Jurkat, Clone E6-1 (cell line): ENCODE results near the gene ZSCAN12.

Experiments
- DNase-seq: peaks from one replicate; pipeline ENCODE4 v3.0.0-alpha.2; 2011; ENCODE audit warnings: low read depth, low spot score
- H3K4me3 ChIP-seq: 2 replicates; pipeline ENCODE4 v1.5.1; 2011; ENCODE audit warnings: mild to moderate bottlenecking, low read length, control low read depth, moderate library complexity

Gene ZSCAN12

DNA sequence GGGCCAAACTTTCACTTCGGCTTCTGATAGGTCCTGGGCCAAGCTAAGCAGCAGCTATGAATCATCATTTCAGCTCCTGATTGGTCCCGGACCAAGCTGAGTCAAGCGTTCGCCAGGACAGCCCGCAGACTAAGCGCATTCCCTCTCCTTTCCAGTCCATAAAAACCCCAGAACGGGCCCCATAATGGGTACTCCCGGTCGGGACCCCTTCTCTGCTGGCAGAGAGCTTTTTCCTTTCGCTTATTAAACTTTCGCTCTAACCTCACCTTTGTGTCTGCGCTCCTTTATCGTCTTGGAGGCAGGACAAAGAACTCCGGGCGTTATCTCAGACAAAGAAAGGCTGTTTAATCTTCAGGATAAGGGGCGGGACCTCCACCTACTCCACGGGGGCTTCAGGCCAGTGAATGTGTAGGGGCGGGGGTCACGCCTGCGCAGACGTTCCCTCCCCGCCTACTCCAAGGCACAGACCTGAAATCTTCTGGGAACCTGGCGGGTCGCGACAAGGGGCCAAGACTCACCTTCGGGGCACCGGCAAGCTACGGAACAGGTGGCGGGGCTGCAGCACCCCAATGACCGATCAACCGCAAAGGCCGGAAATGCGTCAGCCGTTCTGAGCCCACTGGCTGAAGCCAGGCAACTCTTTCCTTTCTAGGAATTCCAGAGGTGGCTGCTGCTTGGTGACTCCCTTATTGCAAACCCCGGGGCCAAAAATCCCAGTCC, 63.8 kb downstream of the ZSCAN12 start, which contains the start of gene ZSCAN31:
TSS of gene ZSCAN31 (minus strand) at position 585 of the 720 bp plus-strand sequence. CDS start 6,465 bp downstream, outside the sequence.
- DNase-seq = peak; percentile 91

DNA sequence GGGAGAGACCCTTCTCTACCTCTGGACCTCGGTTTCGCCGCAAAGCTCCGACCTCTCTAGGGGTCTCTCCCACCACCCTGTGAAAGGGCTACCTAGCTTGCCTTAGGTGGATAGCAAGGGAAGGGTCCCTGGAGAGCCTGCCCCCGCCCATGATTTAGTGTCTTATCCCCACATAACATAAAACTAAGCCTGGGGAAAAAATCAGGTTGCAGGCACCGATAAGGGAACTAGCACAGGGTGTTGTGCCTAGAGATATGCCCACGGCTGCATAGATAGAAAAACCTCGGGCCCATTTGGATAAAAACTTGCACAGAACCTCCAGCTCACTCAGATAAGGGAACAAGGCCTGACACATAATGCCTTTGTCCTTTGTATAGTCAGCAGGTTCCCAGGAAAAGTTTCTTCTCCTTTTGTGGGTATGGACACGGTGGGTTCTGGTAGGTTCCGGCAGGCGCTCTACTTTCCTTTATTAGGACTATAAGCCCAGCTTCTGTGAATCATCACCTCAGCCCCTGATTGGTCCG, 64.4 kb downstream of the ZSCAN12 start:
- H3K4me3 ChIP-seq = peak overlapping the region; percentile 81
- DNase-seq = no peak

More for the DNA sequence above, 63.8 kb downstream of the ZSCAN12 start, which contains the start of gene ZSCAN31:
- H3K4me3 ChIP-seq = peak within 1 kb of the TSS; percentile 81

DNA sequence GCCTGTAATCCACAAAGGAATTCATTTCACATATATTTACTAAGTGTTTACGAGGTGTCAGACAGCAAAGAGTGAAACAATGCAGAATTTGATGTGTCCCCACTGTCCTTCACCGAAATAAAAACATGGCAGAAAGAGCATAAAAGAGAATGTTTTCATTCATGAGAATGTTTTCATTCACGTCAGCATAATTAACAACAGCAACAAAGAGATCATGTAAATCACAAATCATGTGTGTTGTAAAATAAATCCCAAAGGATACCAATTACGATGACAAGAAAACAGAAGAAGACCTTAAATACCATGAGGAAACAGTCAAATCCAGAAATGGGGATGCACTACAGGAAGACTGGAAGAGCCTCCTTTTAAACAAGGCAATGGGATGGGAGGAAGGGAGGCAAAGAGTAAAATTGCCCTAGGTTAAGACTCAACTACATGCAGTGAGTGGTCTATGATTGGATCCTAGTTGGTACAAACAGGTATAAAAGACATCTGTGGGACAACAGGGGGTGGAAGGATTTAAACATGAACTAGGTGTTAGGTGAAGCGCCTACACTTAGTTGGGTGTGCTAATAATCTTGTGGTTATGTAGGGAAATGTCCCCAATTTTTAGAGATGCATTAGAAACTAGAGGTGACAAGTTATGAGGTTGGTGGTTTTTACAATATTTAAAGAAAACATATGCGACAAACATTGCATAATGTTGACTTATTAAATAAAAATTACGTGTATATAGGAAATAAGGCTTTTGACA, 65.1 kb downstream of the ZSCAN12 start:
- H3K4me3 ChIP-seq = no peak overlapping the region
- DNase-seq = no peak

- DNase-seq = no peak
- no peak overlapping the region for H3K4me3 ChIP-seq
Measured at GRCh38 chr6:28333599-28334018, 65.9 kb downstream of the ZSCAN12 start.

DNA sequence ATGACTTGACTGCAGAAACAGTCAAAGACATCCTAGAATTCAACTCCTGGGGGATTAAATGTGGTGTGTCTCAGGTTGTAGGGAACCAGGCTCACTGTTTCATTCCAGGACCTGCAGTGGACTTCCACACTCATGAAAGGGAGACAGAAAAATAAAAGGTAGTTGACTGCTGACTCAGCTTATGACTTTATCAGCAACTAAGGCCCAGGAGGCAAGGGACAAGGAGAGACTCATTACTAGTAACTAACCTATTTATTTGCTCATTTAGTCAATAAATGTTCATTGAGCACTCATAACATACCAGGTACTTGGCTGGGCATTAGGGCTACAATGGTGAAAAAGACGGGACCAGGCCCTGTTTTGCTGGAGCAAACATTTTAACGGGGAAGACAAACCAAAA, 66.5 kb downstream of the ZSCAN12 start:
- H3K4me3 ChIP-seq = no peak overlapping the region
- DNase-seq = no peak

DNA sequence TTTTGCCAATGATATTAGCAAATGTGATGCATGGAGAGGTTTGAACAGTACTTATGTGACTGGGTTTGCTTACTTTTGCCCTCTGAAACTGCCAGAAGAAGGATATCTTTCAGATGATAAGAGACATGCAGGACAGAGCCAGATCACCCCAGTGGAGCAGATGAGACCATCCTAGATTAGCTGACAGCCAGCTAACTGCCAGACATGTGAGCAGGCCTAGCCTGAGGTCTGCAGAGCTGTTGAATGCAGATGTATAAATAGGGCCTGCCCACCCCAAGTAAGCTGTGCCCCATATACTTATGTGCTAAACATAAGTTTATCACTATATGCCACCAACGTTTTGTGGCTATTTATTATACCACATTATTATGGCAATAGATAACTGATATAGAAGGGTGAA, 69.5 kb downstream of the ZSCAN12 start:
- H3K4me3 ChIP-seq = no peak overlapping the region
- DNase-seq = no peak
